Measurements from ENCODE around the gene ANGPTL5.

The ANGPTL5 gene

DNA sequence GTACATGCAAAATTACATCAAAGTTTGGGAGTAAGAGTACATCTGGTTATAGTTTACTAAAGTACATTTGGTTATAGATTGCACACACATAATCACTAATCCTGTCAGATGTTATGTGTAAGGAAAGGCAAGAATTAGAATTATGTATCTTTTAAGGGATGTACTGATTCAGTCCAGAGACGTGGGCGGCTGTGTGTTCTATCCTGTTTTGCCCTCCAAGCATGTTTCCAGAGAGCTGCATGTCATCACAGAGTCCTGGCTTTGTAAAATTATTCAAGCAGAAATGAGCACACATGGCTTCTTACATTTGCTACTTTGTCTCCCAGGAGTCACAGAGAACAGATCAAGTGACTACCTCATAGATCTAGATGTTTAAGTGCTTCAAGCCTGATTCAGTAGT, 34.7 kb downstream of the ANGPTL5 start:
- TF ChIP-seq TAF1 (IDR thresholded peaks at IDR 0.05; ENCODE audit: borderline replicate concordance, insufficient read depth, low read length) (no peak), SIN3A (IDR thresholded peaks at IDR 0.05; ENCODE audit: borderline replicate concordance, insufficient read depth, low read length) (no peak), POLR2AphosphoS5 (IDR thresholded peaks at IDR 0.05; ENCODE audit: low read depth, low read length) (no peak), FOXP2 (optimal IDR thresholded peaks at IDR 0.05; ENCODE audit: borderline replicate concordance, extremely low read depth, extremely low read length, insufficient read depth) (no peak)
- TF ChIP-seq, protein P1, sequence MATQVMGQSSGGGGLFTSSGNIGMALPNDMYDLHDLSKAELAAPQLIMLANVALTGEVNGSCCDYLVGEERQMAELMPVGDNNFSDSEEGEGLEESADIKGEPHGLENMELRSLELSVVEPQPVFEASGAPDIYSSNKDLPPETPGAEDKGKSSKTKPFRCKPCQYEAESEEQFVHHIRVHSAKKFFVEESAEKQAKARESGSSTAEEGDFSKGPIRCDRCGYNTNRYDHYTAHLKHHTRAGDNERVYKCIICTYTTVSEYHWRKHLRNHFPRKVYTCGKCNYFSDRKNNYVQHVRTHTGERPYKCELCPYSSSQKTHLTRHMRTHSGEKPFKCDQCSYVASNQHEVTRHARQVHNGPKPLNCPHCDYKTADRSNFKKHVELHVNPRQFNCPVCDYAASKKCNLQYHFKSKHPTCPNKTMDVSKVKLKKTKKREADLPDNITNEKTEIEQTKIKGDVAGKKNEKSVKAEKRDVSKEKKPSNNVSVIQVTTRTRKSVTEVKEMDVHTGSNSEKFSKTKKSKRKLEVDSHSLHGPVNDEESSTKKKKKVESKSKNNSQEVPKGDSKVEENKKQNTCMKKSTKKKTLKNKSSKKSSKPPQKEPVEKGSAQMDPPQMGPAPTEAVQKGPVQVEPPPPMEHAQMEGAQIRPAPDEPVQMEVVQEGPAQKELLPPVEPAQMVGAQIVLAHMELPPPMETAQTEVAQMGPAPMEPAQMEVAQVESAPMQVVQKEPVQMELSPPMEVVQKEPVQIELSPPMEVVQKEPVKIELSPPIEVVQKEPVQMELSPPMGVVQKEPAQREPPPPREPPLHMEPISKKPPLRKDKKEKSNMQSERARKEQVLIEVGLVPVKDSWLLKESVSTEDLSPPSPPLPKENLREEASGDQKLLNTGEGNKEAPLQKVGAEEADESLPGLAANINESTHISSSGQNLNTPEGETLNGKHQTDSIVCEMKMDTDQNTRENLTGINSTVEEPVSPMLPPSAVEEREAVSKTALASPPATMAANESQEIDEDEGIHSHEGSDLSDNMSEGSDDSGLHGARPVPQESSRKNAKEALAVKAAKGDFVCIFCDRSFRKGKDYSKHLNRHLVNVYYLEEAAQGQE (IDR thresholded peaks at IDR 0.05; ENCODE audit: insufficient read depth in 1 of 2, low read depth in 2 of 2, low read length in 2 of 2): no peak

GRCh38 chr11:101880222-101880621, 36.1 kb downstream of the ANGPTL5 start:
- TF ChIP-seq FOXP2 (optimal IDR thresholded peaks at IDR 0.05; ENCODE audit: borderline replicate concordance, extremely low read depth, extremely low read length, insufficient read depth) (no peak), SIN3A (IDR thresholded peaks at IDR 0.05; ENCODE audit: borderline replicate concordance, insufficient read depth, low read length) (no peak), POLR2AphosphoS5 (IDR thresholded peaks at IDR 0.05; ENCODE audit: low read depth, low read length) (no peak), TAF1 (IDR thresholded peaks at IDR 0.05; ENCODE audit: borderline replicate concordance, insufficient read depth, low read length) (no peak)
- TF ChIP-seq, protein P1 (IDR thresholded peaks at IDR 0.05; ENCODE audit: insufficient read depth in 1 of 2, low read depth in 2 of 2, low read length in 2 of 2): no peak

GRCh38 chr11:101872171-101872882, 44.0 kb downstream of the ANGPTL5 start:
- TF ChIP-seq TAF1 (IDR thresholded peaks at IDR 0.05; ENCODE audit: borderline replicate concordance, insufficient read depth, low read length): no peak
- TF ChIP-seq SIN3A (IDR thresholded peaks at IDR 0.05; ENCODE audit: borderline replicate concordance, insufficient read depth, low read length): no peak
- TF ChIP-seq POLR2AphosphoS5 (IDR thresholded peaks at IDR 0.05; ENCODE audit: low read depth, low read length): no peak
- TF ChIP-seq FOXP2 (optimal IDR thresholded peaks at IDR 0.05; ENCODE audit: borderline replicate concordance, extremely low read depth, extremely low read length, insufficient read depth): no peak
- TF ChIP-seq, protein P1 (IDR thresholded peaks at IDR 0.05; ENCODE audit: insufficient read depth in 1 of 2, low read depth in 2 of 2, low read length in 2 of 2): no peak

GRCh38 chr11:101870510-101870909, 45.8 kb downstream of the ANGPTL5 start:
- no peak for TF ChIP-seq POLR2AphosphoS5 (IDR thresholded peaks at IDR 0.05; ENCODE audit: low read depth, low read length)
- TF ChIP-seq, protein P1 (IDR thresholded peaks at IDR 0.05; ENCODE audit: insufficient read depth in 1 of 2, low read depth in 2 of 2, low read length in 2 of 2): no peak
- no peak for TF ChIP-seq TAF1 (IDR thresholded peaks at IDR 0.05; ENCODE audit: borderline replicate concordance, insufficient read depth, low read length)
- TF ChIP-seq SIN3A (IDR thresholded peaks at IDR 0.05; ENCODE audit: borderline replicate concordance, insufficient read depth, low read length): no peak
- TF ChIP-seq FOXP2 (optimal IDR thresholded peaks at IDR 0.05; ENCODE audit: borderline replicate concordance, extremely low read depth, extremely low read length, insufficient read depth): no peak
